Spleen (tissue), 7 donors: ENCODE data around the gene TMEM38B.

Source experiments
- POLR2A ChIP-seq, 3 donors: fragments of 450-650 bp; IDR thresholded peaks; one replicate each; pipeline ENCODE4 v1.5.1; 2017; ENCODE audit warnings: antibody characterized with exemption in 3 of 3, mild to moderate bottlenecking in 1 of 3
- TF ChIP-seq, protein P1 (sequence below), 11 experiments: fragments of 200-600 bp in 7 of 11; fragments of 450-650 bp in 4 of 11; sonication (generic) in 4 of 11; IDR thresholded peaks in 8 of 11; conservative IDR thresholded peaks in 3 of 11; 1 replicate in 7 of 11; 2 replicates in 4 of 11; pipeline versions ENCODE4 v1.4.0 to v1.8.0; 2016 to 2021; ENCODE audit warnings: antibody characterized with exemption in 11 of 11, inconsistent platforms in 4 of 11, mild to moderate bottlenecking in 1 of 11
- donor health status: DM: no; HTN: no; CAD: no; lungs with moderate emphysema.
- donor health status: DM: no; HTN: no; CAD: no.
- donor health status: DM: no; HTN: no; CAD: no.

DNA sequence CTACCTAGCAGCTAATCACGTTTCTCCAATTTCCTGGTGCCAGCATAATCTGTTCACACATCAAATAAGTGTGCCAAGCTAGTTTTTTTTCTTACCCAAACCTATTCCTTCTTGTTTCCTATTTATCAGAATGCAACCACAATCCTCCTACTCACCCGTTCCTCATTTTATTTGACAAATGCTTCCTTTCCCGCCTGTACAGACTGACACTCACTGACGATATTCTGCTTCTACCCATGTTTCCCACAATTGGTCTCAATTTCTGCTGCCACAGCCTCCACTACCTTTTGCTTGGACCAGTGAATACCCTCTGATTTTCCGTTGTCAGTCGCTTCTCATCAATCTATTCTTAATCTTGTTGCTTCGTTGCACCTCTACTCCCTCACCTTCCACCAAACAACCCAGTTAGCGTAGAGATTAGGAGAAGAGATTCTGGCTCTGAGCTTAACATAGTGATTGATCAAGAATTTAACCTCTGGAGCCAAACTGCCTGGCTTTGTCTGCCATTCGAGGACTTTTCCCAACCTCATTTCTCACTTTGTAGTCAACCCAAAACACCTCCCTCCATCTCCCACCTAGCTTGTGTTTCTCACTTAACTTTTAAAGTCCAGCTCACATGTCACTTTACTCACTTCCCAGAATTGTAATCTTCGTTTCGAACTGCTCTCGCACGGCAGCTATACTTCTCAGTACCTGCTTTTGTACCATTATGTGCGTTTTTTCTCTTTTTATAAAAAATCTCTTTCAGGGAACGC, 729 bp upstream of the TMEM38B start:
- TF ChIP-seq, protein P1, sequence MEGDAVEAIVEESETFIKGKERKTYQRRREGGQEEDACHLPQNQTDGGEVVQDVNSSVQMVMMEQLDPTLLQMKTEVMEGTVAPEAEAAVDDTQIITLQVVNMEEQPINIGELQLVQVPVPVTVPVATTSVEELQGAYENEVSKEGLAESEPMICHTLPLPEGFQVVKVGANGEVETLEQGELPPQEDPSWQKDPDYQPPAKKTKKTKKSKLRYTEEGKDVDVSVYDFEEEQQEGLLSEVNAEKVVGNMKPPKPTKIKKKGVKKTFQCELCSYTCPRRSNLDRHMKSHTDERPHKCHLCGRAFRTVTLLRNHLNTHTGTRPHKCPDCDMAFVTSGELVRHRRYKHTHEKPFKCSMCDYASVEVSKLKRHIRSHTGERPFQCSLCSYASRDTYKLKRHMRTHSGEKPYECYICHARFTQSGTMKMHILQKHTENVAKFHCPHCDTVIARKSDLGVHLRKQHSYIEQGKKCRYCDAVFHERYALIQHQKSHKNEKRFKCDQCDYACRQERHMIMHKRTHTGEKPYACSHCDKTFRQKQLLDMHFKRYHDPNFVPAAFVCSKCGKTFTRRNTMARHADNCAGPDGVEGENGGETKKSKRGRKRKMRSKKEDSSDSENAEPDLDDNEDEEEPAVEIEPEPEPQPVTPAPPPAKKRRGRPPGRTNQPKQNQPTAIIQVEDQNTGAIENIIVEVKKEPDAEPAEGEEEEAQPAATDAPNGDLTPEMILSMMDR (IDR thresholded peaks at IDR 0.05 in 8 of 11, conservative IDR thresholded peaks at IDR 0.05 in 3 of 11): no peak
- TF ChIP-seq POLR2A (IDR thresholded peaks at IDR 0.05): no peak
